GM21447 (cell line): ENCODE data around the gene LHX6.

ENCODE experiments used
- ATAC-seq: cut with Tn5 transposase; IDR thresholded peaks from one replicate; pipeline ENCODE4 v1.9.1; 2021; ENCODE audit not compliant: unreplicated experiment

The LHX6 gene

GRCh38 chr9:122236681-122237080 lies 7.9 kb upstream of the LHX6 start:
- no peak for ATAC-seq

GRCh38 chr9:122234022-122234748 lies 5.4 kb upstream of the LHX6 start:
- ATAC-seq = no peak

- ATAC-seq = no peak
Observed at GRCh38 chr9:122232796-122233306, 4.1 kb upstream of the LHX6 start.

- no peak for ATAC-seq
Observed at GRCh38 chr9:122229485-122229837, 704 bp upstream of the LHX6 start.

GRCh38 chr9:122228191-122228567 lies 578 bp downstream of the LHX6 start:
- ATAC-seq = no peak

- no peak for ATAC-seq
Observed at GRCh38 chr9:122227575-122227900, 1.2 kb downstream of the LHX6 start.

GRCh38 chr9:122226758-122227574 lies 1.8 kb downstream of the LHX6 start:
- no peak for ATAC-seq

GRCh38 chr9:122226142-122226757 lies 2.5 kb downstream of the LHX6 start:
- no peak for ATAC-seq

GRCh38 chr9:122225312-122226141 lies 3.2 kb downstream of the LHX6 start:
- no peak for ATAC-seq

GRCh38 chr9:122223435-122223834 lies 5.3 kb downstream of the LHX6 start:
- no peak for ATAC-seq

- no peak for ATAC-seq
Observed at GRCh38 chr9:122222791-122223190, 6.0 kb downstream of the LHX6 start.

- no peak for ATAC-seq
Observed at GRCh38 chr9:122221183-122221811, 7.5 kb downstream of the LHX6 start.

- no peak for ATAC-seq
Observed at GRCh38 chr9:122220673-122221182, 8.0 kb downstream of the LHX6 start.

GRCh38 chr9:122219856-122220672 lies 8.7 kb downstream of the LHX6 start:
- ATAC-seq = no peak

- no peak for ATAC-seq
Observed at GRCh38 chr9:122218935-122219855, 9.6 kb downstream of the LHX6 start.

GRCh38 chr9:122218071-122218934 lies 10.5 kb downstream of the LHX6 start:
- ATAC-seq = no peak

- no peak for ATAC-seq
Observed at GRCh38 chr9:122217640-122218039, 11.1 kb downstream of the LHX6 start.
